ENCODE data around the gene TBC1D22A.

DNA sequence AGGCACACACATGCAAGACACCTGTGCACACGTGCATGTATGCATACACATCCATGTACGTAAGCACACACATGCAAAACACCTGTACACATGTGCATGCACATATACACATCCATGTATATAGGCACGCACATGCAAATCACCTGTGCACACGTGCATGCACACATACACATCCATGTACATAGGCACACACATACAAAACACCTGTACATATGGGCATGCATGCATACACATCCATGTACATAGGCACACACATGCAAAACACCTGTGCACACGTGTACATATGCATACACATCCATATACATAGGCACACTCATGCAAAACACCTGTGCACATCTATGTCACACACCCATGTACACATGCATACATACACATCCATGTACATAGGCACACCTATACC is 458.3 kb downstream of the TBC1D22A start:
- TF ChIP-seq, protein P1, sequence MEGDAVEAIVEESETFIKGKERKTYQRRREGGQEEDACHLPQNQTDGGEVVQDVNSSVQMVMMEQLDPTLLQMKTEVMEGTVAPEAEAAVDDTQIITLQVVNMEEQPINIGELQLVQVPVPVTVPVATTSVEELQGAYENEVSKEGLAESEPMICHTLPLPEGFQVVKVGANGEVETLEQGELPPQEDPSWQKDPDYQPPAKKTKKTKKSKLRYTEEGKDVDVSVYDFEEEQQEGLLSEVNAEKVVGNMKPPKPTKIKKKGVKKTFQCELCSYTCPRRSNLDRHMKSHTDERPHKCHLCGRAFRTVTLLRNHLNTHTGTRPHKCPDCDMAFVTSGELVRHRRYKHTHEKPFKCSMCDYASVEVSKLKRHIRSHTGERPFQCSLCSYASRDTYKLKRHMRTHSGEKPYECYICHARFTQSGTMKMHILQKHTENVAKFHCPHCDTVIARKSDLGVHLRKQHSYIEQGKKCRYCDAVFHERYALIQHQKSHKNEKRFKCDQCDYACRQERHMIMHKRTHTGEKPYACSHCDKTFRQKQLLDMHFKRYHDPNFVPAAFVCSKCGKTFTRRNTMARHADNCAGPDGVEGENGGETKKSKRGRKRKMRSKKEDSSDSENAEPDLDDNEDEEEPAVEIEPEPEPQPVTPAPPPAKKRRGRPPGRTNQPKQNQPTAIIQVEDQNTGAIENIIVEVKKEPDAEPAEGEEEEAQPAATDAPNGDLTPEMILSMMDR (IDR thresholded peaks at IDR 0.05; ENCODE audit: low read depth, low read length): no peak
- TF ChIP-seq EZH2phosphoT487 (IDR thresholded peaks at IDR 0.05; ENCODE audit: low read depth): no peak

Data from OCI-LY3 (cell line).